Superior temporal gyrus (tissue), 1 donor: ENCODE results near the gene SRGAP2B.
"Not testable (repeated sequence)": the region's sequence is repeated elsewhere in the genome, so short reads cannot be mapped to it uniquely, and the experiment has no call there.

Experiments
- DNase-seq: peaks from one replicate; pipeline ENCODE4 v3.0.0-alpha.2; 2016; ENCODE audit errors: extremely low spot score

Gene SRGAP2B

GRCh38 chr1:144998134-144998980 lies 96.8 kb downstream of the SRGAP2B start:
- DNase-seq: peak; percentile 9

GRCh38 chr1:144995833-144996410 lies 99.2 kb downstream of the SRGAP2B start:
- DNase-seq: peak; percentile 15

GRCh38 chr1:144992915-144993314 lies 102.2 kb downstream of the SRGAP2B start:
- not testable (repeated sequence) for DNase-seq

GRCh38 chr1:144990611-144991010 lies 104.5 kb downstream of the SRGAP2B start:
- not testable (repeated sequence) for DNase-seq

- DNase-seq: not testable (repeated sequence)
Measured at GRCh38 chr1:144987131-144987530, 108.0 kb downstream of the SRGAP2B start.

- not testable (repeated sequence) for DNase-seq
Measured at GRCh38 chr1:144986171-144986860, 108.8 kb downstream of the SRGAP2B start.

- DNase-seq: not testable (repeated sequence)
Measured at GRCh38 chr1:144985550-144986170, 109.5 kb downstream of the SRGAP2B start.

GRCh38 chr1:144982802-144983525 lies 112.2 kb downstream of the SRGAP2B start:
- not testable (repeated sequence) for DNase-seq

- not testable (repeated sequence) for DNase-seq
Measured at GRCh38 chr1:144981157-144981556, 114.0 kb downstream of the SRGAP2B start.

GRCh38 chr1:144979960-144980595 lies 115.0 kb downstream of the SRGAP2B start:
- DNase-seq: not testable (repeated sequence)

GRCh38 chr1:144977856-144978255 lies 117.3 kb downstream of the SRGAP2B start:
- DNase-seq: not testable (repeated sequence)

GRCh38 chr1:144971936-144972335 lies 123.2 kb downstream of the SRGAP2B start:
- DNase-seq: not testable (repeated sequence)

GRCh38 chr1:144966488-144966887 lies 128.6 kb downstream of the SRGAP2B start:
- DNase-seq: not testable (repeated sequence)

GRCh38 chr1:144964765-144965164 lies 130.4 kb downstream of the SRGAP2B start:
- DNase-seq: not testable (repeated sequence)

- not testable (repeated sequence) for DNase-seq
Measured at GRCh38 chr1:144964186-144964585, 130.9 kb downstream of the SRGAP2B start.

GRCh38 chr1:144963571-144963970 lies 131.6 kb downstream of the SRGAP2B start:
- not testable (repeated sequence) for DNase-seq

- not testable (repeated sequence) for DNase-seq
Measured at GRCh38 chr1:144961604-144962583, 133.2 kb downstream of the SRGAP2B start.

GRCh38 chr1:144960929-144961488 lies 134.1 kb downstream of the SRGAP2B start:
- DNase-seq: not testable (repeated sequence)

- not testable (repeated sequence) for DNase-seq
Measured at GRCh38 chr1:144948390-144948789, 146.7 kb downstream of the SRGAP2B start.
